HEK293 (cell line): Measurements from ENCODE around the gene MAN2A2.

Source experiments
- CTCF ChIA-PET: fragments of 350-600 bp; formaldehyde crosslinking; extraction: SDS; loops from one replicate; lab custom pipeline; 2021; ENCODE audit warnings: antibody characterized with exemption; lab: Yijun Ruan, JAX
- POLR2A ChIA-PET: fragments of 300-600 bp; formaldehyde crosslinking; extraction: SDS; loops from one replicate; lab custom pipeline; 2020; ENCODE audit warnings: antibody characterized with exemption, inconsistent platforms; lab: Yijun Ruan, JAX
- H3K27ac ChIP-seq: fragments of 200-500 bp; sonication (Bioruptor generic); 2 replicates; pipeline ENCODE4 v1.5.1; 2014; ENCODE audit warnings: low read depth, low read length, control low read depth, inconsistent platforms; ENCODE audit errors: extremely low read depth
- H3K36me3 ChIP-seq, 2 experiments: fragments of 200-500 bp in 1 of 2; sonication (Bioruptor generic) in 1 of 2; 1 replicate in 1 of 2; 2 replicates in 1 of 2; pipeline ENCODE4 v1.5.1; 2014 to 2017; ENCODE audit warnings: inconsistent platforms in 2 of 2, low read length in 2 of 2; ENCODE audit not compliant: control insufficient read depth in 2 of 2, insufficient read depth in 1 of 2
- H3K4me1 ChIP-seq: fragments of 200-500 bp; sonication (Bioruptor generic); 2 replicates; pipeline ENCODE4 v1.5.1; 2014; ENCODE audit warnings: mild to moderate bottlenecking, low read length, inconsistent platforms; ENCODE audit not compliant: control insufficient read depth, insufficient read depth
- H3K4me3 ChIP-seq: 2 replicates; pipeline ENCODE4 v1.5.1; 2011; ENCODE audit warnings: low read depth, mild to moderate bottlenecking, control low read depth, low read length, moderate library complexity
- H3K9me3 ChIP-seq: fragments of 200-500 bp; sonication (Bioruptor generic); 2 replicates; pipeline ENCODE4 v1.5.1; 2014; ENCODE audit warnings: low read depth, low read length, inconsistent platforms; ENCODE audit not compliant: control insufficient read depth, insufficient read depth
- GLIS2 ChIP-seq: fragments of 450-650 bp; formaldehyde crosslinking; IDR thresholded peaks from 2 replicates; pipeline ENCODE4 v1.5.1; 2016; ENCODE audit warnings: missing biosample characterization, missing genetic modification characterization
- ZFP69B ChIP-seq: fragments of 450-650 bp; formaldehyde crosslinking; IDR thresholded peaks from 2 replicates; pipeline ENCODE4 v1.5.1; 2016; ENCODE audit warnings: missing biosample characterization, missing genetic modification characterization
- ZIC2 ChIP-seq: fragments of 450-650 bp; formaldehyde crosslinking; IDR thresholded peaks from 2 replicates; pipeline ENCODE4 v1.5.1; 2016; ENCODE audit warnings: missing biosample characterization, missing genetic modification characterization
- ZNF114 ChIP-seq: fragments of 450-650 bp; formaldehyde crosslinking; IDR thresholded peaks from 2 replicates; pipeline ENCODE4 v1.5.0; 2017; ENCODE audit warnings: missing biosample characterization, missing genetic modification characterization
- ZNF221 ChIP-seq: fragments of 450-650 bp; formaldehyde crosslinking; IDR thresholded peaks from 2 replicates; pipeline ENCODE4 v1.5.1; 2017; ENCODE audit warnings: missing biosample characterization, missing genetic modification characterization, borderline replicate concordance
- ZNF23 ChIP-seq: fragments of 450-650 bp; formaldehyde crosslinking; IDR thresholded peaks from 2 replicates; pipeline ENCODE4 v1.5.1; 2016; ENCODE audit warnings: missing biosample characterization, missing genetic modification characterization, borderline replicate concordance
- ZNF404 ChIP-seq: fragments of 450-650 bp; formaldehyde crosslinking; IDR thresholded peaks from 2 replicates; pipeline ENCODE4 v1.5.1; 2017; ENCODE audit warnings: missing biosample characterization, missing genetic modification characterization
- ZNF48 ChIP-seq: fragments of 450-650 bp; formaldehyde crosslinking; IDR thresholded peaks from 2 replicates; pipeline ENCODE4 v1.5.1; 2016; ENCODE audit warnings: missing biosample characterization, missing genetic modification characterization
- ZNF510 ChIP-seq: fragments of 450-650 bp; formaldehyde crosslinking; IDR thresholded peaks from 2 replicates; pipeline ENCODE4 v1.5.1; 2018; ENCODE audit warnings: mild to moderate bottlenecking, missing genetic modification characterization, missing biosample characterization; ENCODE audit not compliant: insufficient replicate concordance
- ZNF514 ChIP-seq: fragments of 450-650 bp; formaldehyde crosslinking; IDR thresholded peaks from 2 replicates; pipeline ENCODE4 v1.5.1; 2016; ENCODE audit warnings: missing biosample characterization, missing genetic modification characterization
- ZNF623 ChIP-seq: fragments of 450-650 bp; formaldehyde crosslinking; IDR thresholded peaks from 2 replicates; pipeline ENCODE4 v1.5.1; 2016; ENCODE audit warnings: missing biosample characterization, missing genetic modification characterization
- TF ChIP-seq, protein P1 (sequence below): fragments of 450-650 bp; formaldehyde crosslinking; IDR thresholded peaks from 2 replicates; pipeline ENCODE4 v1.5.1; 2017; ENCODE audit warnings: missing biosample characterization, missing genetic modification characterization
- TF ChIP-seq, protein P2 (sequence below): fragments of 450-650 bp; formaldehyde crosslinking; IDR thresholded peaks from 2 replicates; pipeline ENCODE4 v1.5.1; 2016; ENCODE audit warnings: missing biosample characterization, missing genetic modification characterization
- TF ChIP-seq, protein P3 (sequence below): fragments of 450-650 bp; formaldehyde crosslinking; conservative IDR thresholded peaks from 2 replicates; pipeline ENCODE4 v1.5.1; 2016; ENCODE audit warnings: low read depth, missing biosample characterization, missing genetic modification characterization
- TF ChIP-seq, protein P4 (sequence below): fragments of 450-650 bp; formaldehyde crosslinking; IDR thresholded peaks from 2 replicates; pipeline ENCODE4 v1.5.1; 2016; ENCODE audit warnings: missing biosample characterization, missing genetic modification characterization
- TF ChIP-seq, protein P5 (sequence below): fragments of 450-650 bp; formaldehyde crosslinking; optimal IDR thresholded peaks from 2 replicates; pipeline ENCODE3; 2016; ENCODE audit warnings: missing biosample characterization, mild to moderate bottlenecking, missing genetic modification characterization

MAN2A2 gene

DNA sequence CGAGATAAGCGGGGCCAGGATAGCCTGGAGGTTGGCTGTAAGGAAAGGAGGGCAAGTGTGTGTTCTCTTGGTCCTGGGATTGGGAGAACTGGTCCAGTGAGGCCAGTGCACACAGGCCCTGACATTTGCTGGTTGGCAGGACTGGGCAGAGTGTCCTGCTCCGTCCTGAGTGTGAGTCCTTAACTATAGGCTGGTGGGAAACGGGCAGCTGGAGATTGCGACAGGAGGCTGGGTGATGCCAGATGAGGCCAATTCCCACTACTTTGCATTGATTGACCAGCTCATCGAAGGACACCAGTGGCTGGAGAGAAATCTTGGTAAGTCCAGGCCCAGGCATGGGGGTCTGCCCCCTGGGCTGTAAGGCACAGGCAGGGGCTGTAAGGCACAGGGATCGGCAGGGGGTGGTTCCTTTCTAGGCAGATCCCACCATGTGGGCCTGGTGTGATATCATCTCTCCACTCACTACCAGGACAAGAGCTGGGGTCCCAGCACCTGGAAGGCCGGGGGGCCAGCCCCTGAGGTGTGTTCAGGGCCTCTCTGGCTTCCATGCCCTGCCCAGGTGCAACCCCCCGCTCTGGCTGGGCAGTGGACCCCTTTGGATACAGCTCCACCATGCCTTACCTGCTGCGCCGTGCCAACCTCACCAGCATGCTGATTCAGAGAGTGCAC is 3.2 kb downstream of the MAN2A2 start:
- ChIA-PET CTCF (interaction anchor here (1.0 to 8.3 kb wide), 2 partner anchors 20 to 26 kb away, joined by 3 to 126 read pairs; partner anchors contain the start of genes HDDC3 and UNC45A), POLR2A (interaction anchor here (1.7 kb wide), 1 partner anchor 26 kb away, joined by 5 read pairs; the partner anchor contains the start of gene HDDC3)
- Histone ChIP-seq H3K4me3 (no peak overlapping the region), H3K4me1 (peaks cover 13% of the 10 kb centered on the region), H3K27ac (no peak overlapping the region), H3K9me3 (no peaks in the 10 kb centered on the region), H3K36me3 (peaks cover 16 to 62% of the 10 kb centered on the region in 2 experiments)
- TF ChIP-seq ZIC2 (peak; percentile 66), ZNF221 (no peak)

DNA sequence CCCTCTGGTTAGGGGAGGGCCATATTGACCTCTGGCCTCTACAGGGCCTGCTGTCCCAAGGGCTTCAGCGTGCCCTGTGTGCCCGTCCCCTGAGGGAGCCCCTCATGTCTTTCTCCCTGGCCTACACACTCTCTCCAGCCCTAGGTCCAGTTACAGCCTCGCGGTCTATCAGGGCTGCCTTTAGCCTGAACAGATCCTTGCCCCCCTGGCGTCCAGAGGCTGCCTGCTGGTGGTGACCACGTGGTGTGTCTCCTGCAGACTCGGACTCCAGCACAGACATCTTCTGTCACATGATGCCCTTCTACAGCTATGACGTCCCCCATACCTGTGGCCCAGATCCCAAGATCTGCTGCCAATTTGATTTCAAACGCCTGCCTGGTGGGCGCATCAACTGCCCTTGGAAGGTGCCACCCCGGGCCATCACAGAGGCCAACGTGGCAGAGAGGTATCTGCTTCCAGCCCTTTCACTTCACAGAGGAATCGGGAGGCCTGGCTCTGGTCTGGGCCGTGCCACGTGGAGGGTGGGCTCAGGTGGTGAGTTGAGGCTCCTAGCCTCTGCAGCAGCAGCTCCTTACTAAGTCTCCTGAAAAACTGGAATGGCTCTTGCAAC is 4.1 kb downstream of the MAN2A2 start:
- ChIA-PET POLR2A (interaction anchor here (0.6 kb wide), 1 partner anchor 74 kb away, joined by 3 read pairs; no protein-coding TSS in a partner anchor), CTCF (interaction anchor here (0.6 to 8.3 kb wide), 2 partner anchors 26 to 143 kb away, joined by 3 to 126 read pairs; partner anchors contain the start of genes HDDC3 and UNC45A)
- Histone ChIP-seq H3K4me3 (no peak overlapping the region), H3K27ac (no peak overlapping the region), H3K36me3 (peaks cover 16 to 70% of the 10 kb centered on the region in 2 experiments)
- TF ChIP-seq, protein P1, sequence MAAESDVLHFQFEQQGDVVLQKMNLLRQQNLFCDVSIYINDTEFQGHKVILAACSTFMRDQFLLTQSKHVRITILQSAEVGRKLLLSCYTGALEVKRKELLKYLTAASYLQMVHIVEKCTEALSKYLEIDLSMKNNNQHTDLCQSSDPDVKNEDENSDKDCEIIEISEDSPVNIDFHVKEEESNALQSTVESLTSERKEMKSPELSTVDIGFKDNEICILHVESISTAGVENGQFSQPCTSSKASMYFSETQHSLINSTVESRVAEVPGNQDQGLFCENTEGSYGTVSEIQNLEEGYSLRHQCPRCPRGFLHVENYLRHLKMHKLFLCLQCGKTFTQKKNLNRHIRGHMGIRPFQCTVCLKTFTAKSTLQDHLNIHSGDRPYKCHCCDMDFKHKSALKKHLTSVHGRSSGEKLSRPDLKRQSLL (tag by site-specific recombination): no peak
- TF ChIP-seq GLIS2 (tag by site-specific recombination): 0 out of 2 replicates have a peak, but pooled peaks have one; percentile 15
- TF ChIP-seq, all 188 proteins: peak for 1
- H3K9me3 ChIP-seq: no peaks in the 10 kb centered on the region
- peaks cover 9% of the 10 kb centered on the region for H3K4me1 ChIP-seq

DNA sequence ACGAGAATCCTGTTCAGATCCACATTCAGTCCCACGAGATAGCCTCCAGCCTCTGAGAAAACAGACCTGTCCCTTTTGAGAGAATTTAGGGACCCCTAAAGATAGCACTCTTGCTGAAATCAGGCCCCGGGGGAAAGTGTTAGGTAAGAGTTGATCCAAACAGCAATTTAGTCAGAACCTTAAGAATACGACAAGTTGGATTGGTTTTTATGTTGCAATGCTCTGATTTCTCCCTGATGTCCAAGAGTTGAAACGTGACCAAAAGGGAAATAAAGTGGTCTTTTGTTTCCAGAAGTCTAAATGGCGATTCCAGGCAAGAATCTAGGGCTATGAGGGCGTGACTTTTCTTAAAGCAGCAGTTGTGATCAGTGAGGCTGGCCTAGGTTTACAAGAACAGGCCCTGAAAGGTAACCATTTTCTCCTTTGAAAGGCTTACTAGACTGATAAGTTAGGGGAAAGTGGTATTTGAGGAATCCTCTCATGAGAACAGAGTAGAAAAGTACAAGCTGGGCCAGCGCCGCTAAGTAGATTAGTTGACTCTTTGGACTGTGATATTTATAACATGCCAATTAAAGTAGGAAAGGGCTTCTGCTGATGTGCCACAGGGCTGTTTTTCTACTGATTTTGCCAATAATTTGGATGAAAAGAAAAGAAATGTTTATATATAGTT is 4.9 kb downstream of the MAN2A2 start:
- ChIA-PET CTCF (interaction anchor here (0.6 to 1.6 kb wide), 2 partner anchors 9 to 27 kb away, joined by 3 read pairs; no protein-coding TSS in a partner anchor), POLR2A (no interaction called here)
- Histone ChIP-seq H3K4me3 (no peak overlapping the region), H3K36me3 (peaks cover 20 to 79% of the 10 kb centered on the region in 2 experiments), H3K9me3 (no peaks in the 10 kb centered on the region), H3K27ac (no peak overlapping the region), H3K4me1 (peaks cover 9% of the 10 kb centered on the region)
- TF ChIP-seq, protein P2, sequence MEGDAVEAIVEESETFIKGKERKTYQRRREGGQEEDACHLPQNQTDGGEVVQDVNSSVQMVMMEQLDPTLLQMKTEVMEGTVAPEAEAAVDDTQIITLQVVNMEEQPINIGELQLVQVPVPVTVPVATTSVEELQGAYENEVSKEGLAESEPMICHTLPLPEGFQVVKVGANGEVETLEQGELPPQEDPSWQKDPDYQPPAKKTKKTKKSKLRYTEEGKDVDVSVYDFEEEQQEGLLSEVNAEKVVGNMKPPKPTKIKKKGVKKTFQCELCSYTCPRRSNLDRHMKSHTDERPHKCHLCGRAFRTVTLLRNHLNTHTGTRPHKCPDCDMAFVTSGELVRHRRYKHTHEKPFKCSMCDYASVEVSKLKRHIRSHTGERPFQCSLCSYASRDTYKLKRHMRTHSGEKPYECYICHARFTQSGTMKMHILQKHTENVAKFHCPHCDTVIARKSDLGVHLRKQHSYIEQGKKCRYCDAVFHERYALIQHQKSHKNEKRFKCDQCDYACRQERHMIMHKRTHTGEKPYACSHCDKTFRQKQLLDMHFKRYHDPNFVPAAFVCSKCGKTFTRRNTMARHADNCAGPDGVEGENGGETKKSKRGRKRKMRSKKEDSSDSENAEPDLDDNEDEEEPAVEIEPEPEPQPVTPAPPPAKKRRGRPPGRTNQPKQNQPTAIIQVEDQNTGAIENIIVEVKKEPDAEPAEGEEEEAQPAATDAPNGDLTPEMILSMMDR (tag by site-specific recombination): no peak
- TF ChIP-seq ZNF48 (tag by site-specific recombination) (no peak), ZNF623 (tag by site-specific recombination) (no peak), ZNF221 (no peak), ZNF23 (tag by site-specific recombination) (no peak), ZNF114 (tag by site-specific recombination) (no peak), ZFP69B (tag by site-specific recombination) (no peak), ZNF514 (tag by site-specific recombination) (no peak), ZNF510 (tag by site-specific recombination) (no peak), ZNF404 (tag by site-specific recombination) (no peak)
- TF ChIP-seq, protein P3, sequence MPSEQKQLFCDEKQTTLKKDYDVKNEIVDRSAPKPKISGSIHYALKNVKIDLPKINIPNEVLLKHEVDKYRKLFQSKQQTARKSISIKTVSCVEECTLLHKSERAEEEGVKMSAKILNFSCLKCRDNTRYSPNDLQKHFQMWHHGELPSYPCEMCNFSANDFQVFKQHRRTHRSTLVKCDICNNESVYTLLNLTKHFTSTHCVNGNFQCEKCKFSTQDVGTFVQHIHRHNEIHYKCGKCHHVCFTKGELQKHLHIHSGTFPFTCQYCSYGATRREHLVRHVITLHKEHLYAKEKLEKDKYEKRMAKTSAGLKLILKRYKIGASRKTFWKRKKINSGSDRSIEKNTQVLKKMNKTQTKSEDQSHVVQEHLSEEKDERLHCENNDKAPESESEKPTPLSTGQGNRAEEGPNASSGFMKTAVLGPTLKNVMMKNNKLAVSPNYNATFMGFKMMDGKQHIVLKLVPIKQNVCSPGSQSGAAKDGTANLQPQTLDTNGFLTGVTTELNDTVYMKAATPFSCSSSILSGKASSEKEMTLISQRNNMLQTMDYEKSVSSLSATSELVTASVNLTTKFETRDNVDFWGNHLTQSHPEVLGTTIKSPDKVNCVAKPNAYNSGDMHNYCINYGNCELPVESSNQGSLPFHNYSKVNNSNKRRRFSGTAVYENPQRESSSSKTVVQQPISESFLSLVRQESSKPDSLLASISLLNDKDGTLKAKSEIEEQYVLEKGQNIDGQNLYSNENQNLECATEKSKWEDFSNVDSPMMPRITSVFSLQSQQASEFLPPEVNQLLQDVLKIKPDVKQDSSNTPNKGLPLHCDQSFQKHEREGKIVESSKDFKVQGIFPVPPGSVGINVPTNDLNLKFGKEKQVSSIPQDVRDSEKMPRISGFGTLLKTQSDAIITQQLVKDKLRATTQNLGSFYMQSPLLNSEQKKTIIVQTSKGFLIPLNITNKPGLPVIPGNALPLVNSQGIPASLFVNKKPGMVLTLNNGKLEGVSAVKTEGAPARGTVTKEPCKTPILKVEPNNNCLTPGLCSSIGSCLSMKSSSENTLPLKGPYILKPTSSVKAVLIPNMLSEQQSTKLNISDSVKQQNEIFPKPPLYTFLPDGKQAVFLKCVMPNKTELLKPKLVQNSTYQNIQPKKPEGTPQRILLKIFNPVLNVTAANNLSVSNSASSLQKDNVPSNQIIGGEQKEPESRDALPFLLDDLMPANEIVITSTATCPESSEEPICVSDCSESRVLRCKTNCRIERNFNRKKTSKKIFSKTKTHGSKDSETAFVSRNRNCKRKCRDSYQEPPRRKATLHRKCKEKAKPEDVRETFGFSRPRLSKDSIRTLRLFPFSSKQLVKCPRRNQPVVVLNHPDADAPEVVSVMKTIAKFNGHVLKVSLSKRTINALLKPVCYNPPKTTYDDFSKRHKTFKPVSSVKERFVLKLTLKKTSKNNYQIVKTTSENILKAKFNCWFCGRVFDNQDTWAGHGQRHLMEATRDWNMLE (tag by site-specific recombination): no peak
- TF ChIP-seq, protein P4, sequence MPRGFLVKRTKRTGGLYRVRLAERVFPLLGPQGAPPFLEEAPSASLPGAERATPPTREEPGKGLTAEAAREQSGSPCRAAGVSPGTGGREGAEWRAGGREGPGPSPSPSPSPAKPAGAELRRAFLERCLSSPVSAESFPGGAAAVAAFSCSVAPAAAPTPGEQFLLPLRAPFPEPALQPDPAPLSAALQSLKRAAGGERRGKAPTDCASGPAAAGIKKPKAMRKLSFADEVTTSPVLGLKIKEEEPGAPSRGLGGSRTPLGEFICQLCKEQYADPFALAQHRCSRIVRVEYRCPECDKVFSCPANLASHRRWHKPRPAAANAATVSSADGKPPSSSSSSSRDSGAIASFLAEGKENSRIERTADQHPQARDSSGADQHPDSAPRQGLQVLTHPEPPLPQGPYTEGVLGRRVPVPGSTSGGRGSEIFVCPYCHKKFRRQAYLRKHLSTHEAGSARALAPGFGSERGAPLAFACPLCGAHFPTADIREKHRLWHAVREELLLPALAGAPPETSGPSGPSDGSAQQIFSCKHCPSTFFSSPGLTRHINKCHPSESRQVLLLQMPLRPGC (tag by site-specific recombination): no peak
- TF ChIP-seq, protein P5, sequence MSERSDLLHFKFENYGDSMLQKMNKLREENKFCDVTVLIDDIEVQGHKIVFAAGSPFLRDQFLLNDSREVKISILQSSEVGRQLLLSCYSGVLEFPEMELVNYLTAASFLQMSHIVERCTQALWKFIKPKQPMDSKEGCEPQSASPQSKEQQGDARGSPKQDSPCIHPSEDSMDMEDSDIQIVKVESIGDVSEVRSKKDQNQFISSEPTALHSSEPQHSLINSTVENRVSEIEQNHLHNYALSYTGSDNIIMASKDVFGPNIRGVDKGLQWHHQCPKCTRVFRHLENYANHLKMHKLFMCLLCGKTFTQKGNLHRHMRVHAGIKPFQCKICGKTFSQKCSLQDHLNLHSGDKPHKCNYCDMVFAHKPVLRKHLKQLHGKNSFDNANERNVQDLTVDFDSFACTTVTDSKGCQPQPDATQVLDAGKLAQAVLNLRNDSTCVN (tag by site-specific recombination): no peak
